Measurements from ENCODE around the gene RPTN.

The RPTN gene

GRCh38 chr1:152111515-152111968 lies 47.5 kb downstream of the RPTN start:
- DNase-seq (ENCODE audit: low spot score), result peak; percentile 15

- DNase-seq (ENCODE audit: low spot score), result peak; percentile 64
These were observed 48.0 kb downstream of the RPTN start for GRCh38 chr1:152110860-152111514.

GRCh38 chr1:152110365-152110859 lies 48.6 kb downstream of the RPTN start:
- DNase-seq (ENCODE audit: low spot score), result peak; percentile 26

GRCh38 chr1:152109998-152110294 lies 49.1 kb downstream of the RPTN start:
- DNase-seq (ENCODE audit: low spot score), result no peak

GRCh38 chr1:152109231-152109997 lies 49.6 kb downstream of the RPTN start:
- no peak for DNase-seq (ENCODE audit: low spot score)

- no peak for DNase-seq (ENCODE audit: low spot score)
These were observed 50.2 kb downstream of the RPTN start for GRCh38 chr1:152108882-152109222.

- peak; percentile 31 for DNase-seq (ENCODE audit: low spot score)
These were observed 50.8 kb downstream of the RPTN start for GRCh38 chr1:152107984-152108881.

GRCh38 chr1:152107031-152107983 lies 51.7 kb downstream of the RPTN start:
- no peak for DNase-seq (ENCODE audit: low spot score)

GRCh38 chr1:152104854-152105253 lies 54.2 kb downstream of the RPTN start:
- DNase-seq (ENCODE audit: low spot score), result no peak

Measured in kidney capillary endothelial cell (primary cell).